Progenitor cell of endocrine pancreas (in vitro differentiated cells): ENCODE results near the gene WASHC3. TPM values are rescaled to one million over a fixed set of nuclear protein-coding genes. Genes with fewer than 3 reads are reported as not detected.

ENCODE experiments used
- DNase-seq: peaks from one replicate; pipeline ENCODE4 v3.0.0; 2021; ENCODE audit warnings: low spot score; ENCODE audit not compliant: unreplicated experiment
- H3K27ac Mint-ChIP-seq: 2 replicates; pipeline ENCODE4 v1.8.0; 2021; ENCODE audit warnings: mild to moderate bottlenecking, moderate library complexity, mixed read lengths
- H3K27me3 Mint-ChIP-seq: 2 replicates; pipeline ENCODE4 v1.8.0; 2021; ENCODE audit warnings: mixed read lengths
- H3K36me3 Mint-ChIP-seq: 2 replicates; pipeline ENCODE4 v1.8.0; 2022; ENCODE audit warnings: mixed read lengths; ENCODE audit not compliant: insufficient read depth
- H3K4me1 Mint-ChIP-seq: 2 replicates; pipeline ENCODE4 v1.8.0; 2021; ENCODE audit warnings: low read depth, mixed read lengths
- H3K4me3 Mint-ChIP-seq: 2 replicates; pipeline ENCODE4 v1.8.0; 2021; ENCODE audit warnings: low read depth, mild to moderate bottlenecking, moderate library complexity, mixed read lengths
- H3K9me3 Mint-ChIP-seq: 2 replicates; pipeline ENCODE4 v1.8.0; 2021; ENCODE audit warnings: low read depth, mixed read lengths
- CTCF ChIP-seq: fragments of 200-600 bp; sonication (generic); IDR thresholded peaks from one replicate; pipeline ENCODE4 v1.5.0; 2021; ENCODE audit warnings: antibody characterized with exemption, mild to moderate bottlenecking; ENCODE audit not compliant: unreplicated experiment
- total RNA-seq: library from RNA; stranded (reverse); gene quantifications from 2 replicates; pipeline ENCODE4 v1.2.1, GENCODE V29; 2021

WASHC3 gene
- total RNA-seq, 1 donor from 2014 or later: 16.8 TPM

GRCh38 chr12:102059343-102059742 is 2.4 kb downstream of the WASHC3 start:
- Mint-ChIP-seq H3K36me3 (peaks cover 14% of the 10 kb centered on the region), H3K27ac (no peak overlapping the region), H3K27me3 (peaks cover 62% of the 10 kb centered on the region), H3K4me3 (peak overlapping the region; percentile 37), H3K9me3 (peaks cover 4% of the 10 kb centered on the region), H3K4me1 (peaks cover 18% of the 10 kb centered on the region)
- DNase-seq: no peak
- no peak for TF ChIP-seq CTCF

- no peak overlapping the region for H3K27ac Mint-ChIP-seq
- H3K4me3 Mint-ChIP-seq: no peak overlapping the region
- peaks cover 52% of the 10 kb centered on the region for H3K27me3 Mint-ChIP-seq
- TF ChIP-seq CTCF: no peak
- H3K4me1 Mint-ChIP-seq: peaks cover 15% of the 10 kb centered on the region
- peaks cover 4% of the 10 kb centered on the region for H3K9me3 Mint-ChIP-seq
- peaks cover 16% of the 10 kb centered on the region for H3K36me3 Mint-ChIP-seq
- no peak for DNase-seq
These were observed 7.4 kb downstream of the WASHC3 start for GRCh38 chr12:102054345-102054744.

GRCh38 chr12:102053062-102053349 is 8.8 kb downstream of the WASHC3 start:
- Mint-ChIP-seq H3K4me3 (no peak overlapping the region), H3K27me3 (peaks cover 45% of the 10 kb centered on the region), H3K36me3 (peaks cover 16% of the 10 kb centered on the region), H3K27ac (no peak overlapping the region), H3K9me3 (peaks cover 4% of the 10 kb centered on the region), H3K4me1 (peaks cover 11% of the 10 kb centered on the region)
- no peak for DNase-seq
- no peak for TF ChIP-seq CTCF

GRCh38 chr12:102052192-102053061 is 9.4 kb downstream of the WASHC3 start:
- Mint-ChIP-seq H3K36me3 (peaks cover 15% of the 10 kb centered on the region), H3K27ac (no peak overlapping the region), H3K27me3 (peaks cover 39% of the 10 kb centered on the region), H3K4me1 (peaks cover 11% of the 10 kb centered on the region), H3K9me3 (peaks cover 4% of the 10 kb centered on the region), H3K4me3 (no peak overlapping the region)
- TF ChIP-seq CTCF: no peak
- DNase-seq: no peak

- Mint-ChIP-seq H3K4me3 (no peak overlapping the region), H3K9me3 (peaks cover 1% of the 10 kb centered on the region), H3K4me1 (peaks cover 11% of the 10 kb centered on the region), H3K27ac (no peak overlapping the region), H3K27me3 (peaks cover 30% of the 10 kb centered on the region), H3K36me3 (peaks cover 9% of the 10 kb centered on the region)
- no peak for DNase-seq
- TF ChIP-seq CTCF: no peak
These were observed 10.3 kb downstream of the WASHC3 start for GRCh38 chr12:102051431-102051965.
